RWPE2 (cell line): ENCODE results near the gene RNF39.
A peak's percentile ranks its signal among the peaks of the same experiment; 100 is the strongest.

Experiments used
- ATAC-seq: fragments of 200-7000 bp; cut with Tn5 transposase; 3 replicates; pipeline ENCODE4 v1.9.1; 2021; ENCODE audit warnings: low read depth
- DNase-seq: peaks from one replicate; pipeline ENCODE4 v3.0.0-alpha.2; 2020; ENCODE audit warnings: low spot score
- H3K27ac ChIP-seq: fragments of 450-650 bp; 2 replicates; pipeline ENCODE4 v1.5.1; 2017; ENCODE audit warnings: mild to moderate bottlenecking; ENCODE audit not compliant: poor library complexity, severe bottlenecking
- H3K27me3 ChIP-seq: fragments of 250-450 bp; sonication (Bioruptor Pico); 2 replicates; pipeline ENCODE4 v1.5.1; 2021; ENCODE audit warnings: mild to moderate bottlenecking, moderate library complexity; ENCODE audit not compliant: insufficient read depth, poor library complexity, severe bottlenecking
- H3K36me3 ChIP-seq: fragments of 250-450 bp; sonication (Bioruptor Pico); 2 replicates; pipeline ENCODE4 v1.5.1; 2020; ENCODE audit warnings: low read depth, mild to moderate bottlenecking, moderate library complexity
- H3K4me1 ChIP-seq: fragments of 250-450 bp; sonication (Bioruptor Pico); 2 replicates; pipeline ENCODE4 v1.5.1; 2021; ENCODE audit warnings: mild to moderate bottlenecking, moderate library complexity; ENCODE audit not compliant: insufficient read depth, poor library complexity, severe bottlenecking
- H3K4me3 ChIP-seq: fragments of 250-450 bp; sonication (Bioruptor Pico); 2 replicates; pipeline ENCODE4 v1.5.1; 2021; ENCODE audit warnings: mild to moderate bottlenecking, moderate library complexity; ENCODE audit not compliant: severe bottlenecking
- H3K9me3 ChIP-seq: fragments of 250-450 bp; sonication (Bioruptor Pico); 2 replicates; pipeline ENCODE4 v1.5.1; 2021; ENCODE audit warnings: mild to moderate bottlenecking, moderate library complexity; ENCODE audit not compliant: severe bottlenecking
- TF ChIP-seq, protein P1 (sequence below): fragments of 450-650 bp; IDR thresholded peaks from one replicate; pipeline ENCODE4 v1.5.1; 2017; ENCODE audit warnings: mild to moderate bottlenecking, moderate library complexity; ENCODE audit not compliant: poor library complexity, severe bottlenecking

The RNF39 gene

DNA sequence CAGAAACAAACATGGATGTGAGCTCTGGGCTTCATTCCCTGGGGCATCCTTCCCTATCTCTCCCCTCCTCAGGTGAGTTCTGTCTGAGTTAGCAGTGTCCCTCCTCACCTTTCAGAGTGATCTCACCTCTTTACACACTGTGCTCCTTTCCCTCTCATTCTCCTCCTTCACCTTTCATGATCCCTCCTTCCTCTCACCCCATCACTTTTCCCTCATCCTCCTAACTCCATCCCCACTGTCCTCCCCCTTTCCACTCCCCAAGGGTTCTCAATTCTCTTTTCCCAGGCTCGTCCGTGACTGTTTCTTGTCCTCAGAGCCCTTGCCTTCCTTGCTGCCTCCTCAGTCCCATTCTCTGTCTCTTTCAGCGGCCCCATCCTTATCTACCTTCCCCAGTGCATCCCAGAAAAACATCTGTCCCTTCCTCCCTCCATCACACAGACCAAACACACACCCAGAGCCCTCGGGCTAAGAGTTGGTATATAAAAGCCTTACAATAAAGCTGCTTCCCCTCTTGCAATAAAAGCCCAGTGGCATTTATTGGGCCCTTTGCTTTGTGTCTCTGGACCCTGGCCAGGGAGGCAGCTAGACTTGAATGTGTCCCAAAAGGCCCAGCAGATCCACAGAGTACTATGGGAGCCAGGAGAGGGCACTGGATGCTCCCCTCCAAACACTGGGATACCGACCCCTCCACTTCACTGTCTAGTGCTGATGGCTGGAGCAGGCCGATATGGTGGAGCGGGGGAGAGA lies 1.9 kb downstream of the RNF39 start:
- peaks cover under 1% of the 10 kb centered on the region; the same call in 1 of the 2 replicates for H3K36me3 ChIP-seq
- TF ChIP-seq, protein P1, sequence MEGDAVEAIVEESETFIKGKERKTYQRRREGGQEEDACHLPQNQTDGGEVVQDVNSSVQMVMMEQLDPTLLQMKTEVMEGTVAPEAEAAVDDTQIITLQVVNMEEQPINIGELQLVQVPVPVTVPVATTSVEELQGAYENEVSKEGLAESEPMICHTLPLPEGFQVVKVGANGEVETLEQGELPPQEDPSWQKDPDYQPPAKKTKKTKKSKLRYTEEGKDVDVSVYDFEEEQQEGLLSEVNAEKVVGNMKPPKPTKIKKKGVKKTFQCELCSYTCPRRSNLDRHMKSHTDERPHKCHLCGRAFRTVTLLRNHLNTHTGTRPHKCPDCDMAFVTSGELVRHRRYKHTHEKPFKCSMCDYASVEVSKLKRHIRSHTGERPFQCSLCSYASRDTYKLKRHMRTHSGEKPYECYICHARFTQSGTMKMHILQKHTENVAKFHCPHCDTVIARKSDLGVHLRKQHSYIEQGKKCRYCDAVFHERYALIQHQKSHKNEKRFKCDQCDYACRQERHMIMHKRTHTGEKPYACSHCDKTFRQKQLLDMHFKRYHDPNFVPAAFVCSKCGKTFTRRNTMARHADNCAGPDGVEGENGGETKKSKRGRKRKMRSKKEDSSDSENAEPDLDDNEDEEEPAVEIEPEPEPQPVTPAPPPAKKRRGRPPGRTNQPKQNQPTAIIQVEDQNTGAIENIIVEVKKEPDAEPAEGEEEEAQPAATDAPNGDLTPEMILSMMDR = no peak
- peaks cover 15% of the 10 kb centered on the region for H3K4me1 ChIP-seq
- no peaks in the 10 kb centered on the region for H3K9me3 ChIP-seq
- ATAC-seq (no peak), DNase-seq (no peak)
- no peak overlapping the region for H3K27ac ChIP-seq
- H3K27me3 ChIP-seq = no peaks in the 10 kb centered on the region
- H3K4me3 ChIP-seq = peak overlapping the region; percentile 47

DNA sequence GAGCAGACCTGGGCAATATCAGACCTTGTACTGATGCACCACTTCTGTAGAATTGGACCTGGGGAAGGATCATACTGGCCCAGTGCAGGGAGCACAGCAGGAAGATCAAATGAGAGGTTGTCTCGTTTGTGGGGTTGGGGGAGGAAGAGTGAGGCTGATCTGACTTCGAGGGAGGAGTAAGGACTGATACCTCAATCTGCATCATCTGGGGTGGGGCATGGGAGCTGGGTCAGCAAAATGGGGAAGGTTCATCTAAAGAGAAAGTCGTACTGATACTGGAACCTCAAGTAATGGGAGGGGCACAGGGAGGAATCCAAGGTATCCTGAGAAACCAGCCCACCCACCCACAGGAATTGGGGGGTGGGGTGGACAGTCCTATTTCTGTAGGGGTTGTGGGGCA lies 3.7 kb downstream of the RNF39 start:
- no peak overlapping the region for H3K27ac ChIP-seq
- H3K27me3 ChIP-seq = no peaks in the 10 kb centered on the region
- no peaks in the 10 kb centered on the region for H3K9me3 ChIP-seq
- TF ChIP-seq, protein P1 = no peak
- peaks cover 19% of the 10 kb centered on the region for H3K4me1 ChIP-seq
- H3K4me3 ChIP-seq = no peak overlapping the region
- peaks cover 3% of the 10 kb centered on the region; the same call in 1 of the 2 replicates for H3K36me3 ChIP-seq
- DNase-seq (no peak), ATAC-seq (no peak)

DNA sequence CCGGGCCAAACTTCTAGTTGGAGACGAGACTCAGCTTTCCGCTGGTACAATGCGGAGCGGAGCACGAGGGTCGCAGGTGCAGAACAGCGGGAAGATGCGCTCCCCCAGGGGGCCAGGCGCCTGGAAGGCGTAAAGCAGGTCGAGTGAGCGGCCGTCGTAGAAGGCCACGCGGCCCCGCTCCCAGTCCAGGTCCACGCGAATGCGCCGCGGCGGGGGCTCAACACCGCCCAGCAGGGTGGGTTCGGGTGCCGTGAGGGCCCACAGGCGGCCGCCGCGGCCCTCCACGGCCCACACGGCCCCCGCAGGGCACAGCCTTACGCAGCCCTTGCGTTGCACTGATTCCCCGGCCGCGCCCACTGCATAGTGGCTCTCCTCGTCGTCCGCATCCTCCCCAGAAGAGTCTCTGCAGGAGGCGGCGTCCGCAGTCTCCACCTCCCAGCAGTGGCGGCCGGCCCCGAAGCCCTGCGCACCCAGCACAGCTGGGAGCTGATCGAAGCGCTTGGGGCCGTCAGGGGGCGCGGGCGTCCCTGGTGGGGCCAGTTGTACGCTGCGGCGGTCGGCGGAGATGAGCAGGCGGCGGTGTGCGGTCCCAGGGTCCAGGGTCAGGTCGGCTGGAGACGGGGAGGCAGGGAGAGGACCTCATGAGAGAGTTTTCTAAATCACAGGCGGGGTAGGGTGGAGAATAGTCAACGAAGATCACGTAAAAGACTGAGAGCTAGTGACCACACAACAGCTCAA lies 4.3 kb downstream of the RNF39 start:
- no peak for ATAC-seq
- DNase-seq = no peak
- peaks cover 14% of the 10 kb centered on the region for H3K4me1 ChIP-seq
- H3K27ac ChIP-seq = no peak overlapping the region
- no peaks in the 10 kb centered on the region for H3K9me3 ChIP-seq
- peaks cover 3% of the 10 kb centered on the region; the same call in 1 of the 2 replicates for H3K36me3 ChIP-seq
- H3K27me3 ChIP-seq = no peaks in the 10 kb centered on the region
- H3K4me3 ChIP-seq = no peak overlapping the region
- TF ChIP-seq, protein P1 = no peak

DNA sequence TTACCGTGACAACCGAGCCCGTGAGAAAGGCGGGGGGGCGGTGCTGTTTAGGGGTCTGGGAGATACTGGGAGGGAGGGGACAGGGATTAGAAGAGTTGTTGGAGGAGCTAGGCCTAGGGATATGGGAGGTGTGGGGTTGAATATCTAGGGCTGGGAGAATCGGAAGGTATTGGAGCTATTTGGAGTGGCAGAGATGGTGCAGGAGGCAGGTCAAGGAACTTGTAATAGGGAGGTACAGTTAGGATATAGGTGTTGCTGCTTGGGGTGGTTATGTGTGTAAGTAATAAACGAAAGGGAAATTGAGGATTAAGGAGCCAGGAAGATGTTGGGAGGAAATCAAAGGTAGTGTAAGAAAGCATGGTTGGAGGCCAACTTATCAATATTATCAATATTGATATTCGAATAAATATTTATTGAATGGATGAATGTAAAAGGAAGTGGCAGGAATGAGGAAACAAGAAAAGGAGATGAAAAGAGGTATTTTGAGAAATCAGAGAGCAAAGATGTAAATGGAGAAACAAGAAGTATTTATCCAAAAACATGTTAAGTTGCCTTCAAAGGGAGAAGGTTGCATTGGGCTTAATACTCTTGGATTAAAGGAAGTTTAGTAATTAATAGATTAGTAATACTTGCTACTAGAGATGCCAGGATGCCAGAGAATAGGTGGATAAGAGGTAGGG lies 8.0 kb downstream of the RNF39 start:
- Histone ChIP-seq H3K36me3 (peaks cover 30% of the 10 kb centered on the region), H3K4me1 (peaks cover 10% of the 10 kb centered on the region), H3K27me3 (no peaks in the 10 kb centered on the region), H3K27ac (peak overlapping the region; percentile 64), H3K9me3 (no peaks in the 10 kb centered on the region), H3K4me3 (peak overlapping the region; percentile 46)
- DNase-seq = no peak
- TF ChIP-seq, protein P1 = no peak
- no peak for ATAC-seq
